Bone marrow (tissue), 2 donors: Measurements from ENCODE around the gene CYP2C18.
"Not testable (repeated sequence)": the region's sequence is repeated elsewhere in the genome, so short reads cannot be mapped to it uniquely, and the experiment has no call there.

Source experiments
- DNase-seq, 2 donors: peaks; one replicate each; lab custom pipeline; 2025; lab: John Stamatoyannopoulos, UW

The CYP2C18 gene

DNA sequence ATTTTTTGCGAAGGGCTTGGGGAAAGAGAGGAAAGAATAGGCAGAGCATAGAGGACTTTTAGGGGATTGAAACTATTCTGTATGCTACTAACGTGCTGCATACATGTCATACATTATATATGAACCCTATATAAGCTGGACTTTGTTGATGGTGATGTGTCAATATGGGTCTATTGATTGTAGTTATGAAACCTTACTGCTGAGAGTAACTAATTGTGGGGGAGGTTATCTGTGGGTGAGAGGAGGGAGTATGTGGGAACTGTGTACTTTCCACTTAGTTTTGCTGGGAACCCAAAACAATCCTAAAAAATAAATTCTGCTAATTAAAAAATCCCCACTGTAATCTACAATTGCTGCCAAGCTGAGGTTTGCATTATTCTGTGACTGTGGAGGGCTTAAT lies 63.6 kb downstream of the CYP2C18 start:
- DNase-seq = no peak

DNA sequence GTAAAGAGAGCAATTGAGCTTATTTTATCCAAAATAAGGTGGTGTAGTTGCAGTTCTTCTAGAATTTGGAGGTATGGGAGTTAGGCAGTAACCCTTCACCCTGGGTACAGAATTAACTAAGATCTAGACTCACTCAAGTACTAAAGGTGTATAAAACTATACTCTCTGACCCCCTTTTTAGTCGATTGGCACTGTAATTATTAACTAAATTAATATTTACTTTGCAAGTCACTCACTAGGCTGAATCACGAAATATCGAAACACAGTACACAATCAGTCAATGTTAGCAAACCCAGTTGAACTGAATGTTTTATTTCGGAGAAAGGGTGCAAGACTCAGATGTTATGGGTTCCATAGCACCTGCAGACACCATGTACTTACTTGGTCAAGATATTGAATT lies 64.3 kb downstream of the CYP2C18 start:
- DNase-seq = no peak

GRCh38 chr10:94757916-94758315 lies 74.4 kb downstream of the CYP2C18 start:
- DNase-seq = no peak

GRCh38 chr10:94760586-94761178 lies 77.2 kb downstream of the CYP2C18 start:
- no peak for DNase-seq

DNA sequence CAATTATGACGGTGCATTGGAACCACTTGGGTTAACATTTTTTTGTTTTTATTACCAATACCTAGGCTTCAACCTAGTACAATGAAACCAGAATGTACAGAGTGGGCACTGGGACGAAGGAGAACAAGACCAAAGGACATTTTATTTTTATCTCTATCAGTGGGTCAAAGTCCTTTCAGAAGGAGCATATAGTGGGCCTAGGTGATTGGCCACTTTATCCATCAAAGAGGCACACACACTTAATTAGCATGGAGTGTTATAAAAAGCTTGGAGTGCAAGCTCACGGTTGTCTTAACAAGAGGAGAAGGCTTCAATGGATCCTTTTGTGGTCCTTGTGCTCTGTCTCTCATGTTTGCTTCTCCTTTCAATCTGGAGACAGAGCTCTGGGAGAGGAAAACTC lies 78.9 kb downstream of the CYP2C18 start, which contains the start of gene CYP2C19:
Gene CYP2C19 (plus strand): TSS at position 289 of the 400 bp plus-strand sequence. CDS start 25 bp downstream, at position 314.
- DNase-seq = no peak

- DNase-seq = not testable (repeated sequence)
These were observed 91.9 kb downstream of the CYP2C18 start for GRCh38 chr10:94775425-94775824.

DNA sequence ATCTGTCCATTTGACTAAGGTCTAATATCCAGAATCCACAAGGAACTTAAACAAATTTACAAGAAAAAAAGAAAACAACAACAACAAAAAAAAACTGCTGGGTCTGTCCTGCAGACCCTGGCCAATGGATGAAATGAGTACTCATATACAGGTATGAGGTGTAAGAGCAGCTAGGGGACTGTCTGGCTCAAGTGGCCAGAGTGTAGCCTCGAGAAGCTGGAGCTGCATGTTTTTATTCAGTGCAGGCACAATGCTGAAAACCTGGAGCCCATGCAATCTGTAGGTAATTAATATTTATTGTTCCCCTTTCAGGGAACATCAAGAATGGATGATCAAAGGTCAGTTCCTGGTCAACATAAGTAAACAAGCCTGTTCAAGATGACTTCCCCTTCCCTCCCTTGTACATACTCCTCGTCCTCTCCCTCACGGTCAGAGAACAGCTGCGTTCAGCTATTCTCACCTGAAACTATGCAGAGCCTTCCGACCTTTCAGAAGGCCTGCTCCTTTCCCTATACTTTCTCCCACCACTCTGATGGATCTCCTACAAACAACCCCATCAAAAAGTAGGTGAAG lies 94.4 kb downstream of the CYP2C18 start:
- DNase-seq = no peak

- no peak for DNase-seq
These were observed 97.3 kb downstream of the CYP2C18 start for GRCh38 chr10:94780844-94781243.

DNA sequence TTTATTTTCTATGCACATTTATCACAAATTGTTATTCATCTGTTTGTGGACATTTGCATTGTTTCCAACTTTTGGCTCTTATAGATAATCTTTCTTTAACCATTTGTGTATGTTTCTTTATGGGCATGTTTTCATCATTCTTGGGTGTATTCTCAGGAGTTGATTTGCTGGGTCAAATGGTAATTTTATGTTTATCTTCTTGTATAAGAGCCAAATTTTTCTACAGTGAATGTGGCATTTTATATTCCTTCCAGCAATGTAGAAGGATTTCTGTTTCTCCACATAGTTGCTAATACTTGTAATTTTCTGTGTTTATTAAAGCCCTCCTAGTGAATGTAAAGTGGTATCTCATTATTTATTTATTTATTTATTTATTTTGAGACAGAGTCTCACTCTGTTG lies 100.7 kb downstream of the CYP2C18 start:
- DNase-seq = no peak

- DNase-seq = no peak
These were observed 101.7 kb downstream of the CYP2C18 start for GRCh38 chr10:94785211-94785610.
